ENCODE data around the gene WDR5B. TPM values are rescaled to one million over a fixed set of nuclear protein-coding genes. Genes with fewer than 3 reads are reported as not detected.
A peak's percentile ranks its signal among the peaks of the same experiment; 100 is the strongest.
"Not testable (repeated sequence)": the region's sequence is repeated elsewhere in the genome, so short reads cannot be mapped to it uniquely, and the experiment has no call there.

WDR5B gene
- total and polyA plus RNA-seq, 2 of the 4 experiments (the other 2 are of a cell fraction) = 3.1 to 5.6 TPM

GRCh38 chr3:122365582-122366378, 50.1 kb downstream of the WDR5B start:
- H4K8ac ChIP-seq (ENCODE audit: low read depth in 2 of 2, low read length in 2 of 2); H3K9me3 ChIP-seq (ENCODE audit: control insufficient read depth, insufficient read depth, low read length); H2BK15ac ChIP-seq (ENCODE audit: low read depth, low read length); H3K4me1 ChIP-seq (ENCODE audit: control insufficient read depth, insufficient read depth, low read length); POLR2A ChIA-PET (ENCODE audit: unreplicated experiment); H3K4me2 ChIP-seq (ENCODE audit: low read depth, low read length); H2BK20ac ChIP-seq (ENCODE audit: low read depth, low read length); H3K79me1 ChIP-seq (ENCODE audit: low read depth in 1 of 2, low read length in 2 of 2); H3K4ac ChIP-seq (ENCODE audit: low read depth, low read length); dilution Hi-C loops (cut with HindIII; ENCODE audit: low sequenced_read_pairs, unreplicated experiment); H3K9me1 ChIP-seq (ENCODE audit: insufficient read depth, low read length); intact Hi-C loops (cut with micrococcal nuclease); H3K14ac ChIP-seq (replicated peaks; ENCODE audit: low read depth, low read length); H3K27ac ChIP-seq (ENCODE audit: insufficient read depth, low read length); H4K5ac ChIP-seq (ENCODE audit: low read depth, low read length); H3K27me3 ChIP-seq (ENCODE audit: control insufficient read depth, insufficient read depth, low read length); H4K20me1 ChIP-seq (ENCODE audit: insufficient read depth, low read length); H3K23ac ChIP-seq (ENCODE audit: low read depth, low read length); H2BK5ac ChIP-seq (ENCODE audit: low read depth, low read length, poor library complexity, severe bottlenecking); H3K4me3 ChIP-seq (ENCODE audit: insufficient read depth, low read depth, low read length); H2AK9ac ChIP-seq (replicated peaks; ENCODE audit: low read depth, low read length, poor library complexity); H2AFZ ChIP-seq (replicated peaks; ENCODE audit: low read length, poor library complexity); H4K91ac ChIP-seq (ENCODE audit: insufficient read depth, low read depth, low read length); H3K18ac ChIP-seq (ENCODE audit: low read depth, low read length); H2AK5ac ChIP-seq (ENCODE audit: low read depth, low read length); in situ Hi-C loops (cut with MboI; ENCODE audit: low sequenced_read_pairs); H3K9ac ChIP-seq (ENCODE audit: low read depth, low read length); H2BK120ac ChIP-seq (ENCODE audit: low read depth, low read length); H3K56ac ChIP-seq (ENCODE audit: extremely low read depth, insufficient read depth, low read length); BruUV-seq (replicated peaks): not testable (repeated sequence)
- ATAC-seq (ENCODE audit: low read depth) (peak; percentile 93), DNase-seq (peak; percentile 72)
- peaks cover 12% of the 10 kb centered on the region for H3K36me3 ChIP-seq (ENCODE audit: control insufficient read depth, insufficient read depth, low read length)
- CTCF ChIA-PET = interaction anchor here (0.7 to 0.9 kb wide), 2 partner anchors 62 to 99 kb away, joined by 3 read pairs; no protein-coding TSS in a partner anchor
- TF ChIP-seq CEBPB (IDR thresholded peaks at IDR 0.05; ENCODE audit: low read depth, low read length) (peak; percentile 79), FOS (IDR thresholded peaks at IDR 0.05; ENCODE audit: low read depth, low read length) (peak; percentile 30; the same call in 1 of the 2 replicates)
- WGBS, 2 experiments (ENCODE audit: extremely low coverage in 2 of 2, insufficient read length in 1 of 2) = 100% methylated on average over 1 of the region's 10 CpGs; no CpG with 5 or more reads in 1 of the 2 experiments
